OCI-LY7 (cell line): ENCODE results near the gene PRCD. TPM values are rescaled to one million over a fixed set of nuclear protein-coding genes. Genes with fewer than 3 reads are reported as not detected.
A peak's percentile ranks its signal among the peaks of the same experiment; 100 is the strongest.
"Not testable (repeated sequence)": the region's sequence is repeated elsewhere in the genome, so short reads cannot be mapped to it uniquely, and the experiment has no call there.

Source experiments
- BruUV-seq: library from RNA; stranded (reverse); fragments of 400-500 nt; replicated peaks from 2 replicates; lab custom pipeline; 2021; lab: Mats Ljungman, UMichigan
- CTCF ChIA-PET: fragments of 300-600 bp; sonication (Branson Sonifier 250); formaldehyde crosslinking; loops from one replicate; lab custom pipeline; 2022; ENCODE audit warnings: antibody characterized with exemption; ENCODE audit not compliant: unreplicated experiment; lab: Charles Lee
- POLR2A ChIA-PET: fragments of 300-600 bp; sonication (Branson Sonifier 250); formaldehyde crosslinking; loops from one replicate; lab custom pipeline; 2022; ENCODE audit warnings: antibody characterized with exemption; lab: Charles Lee
- DNase-seq: peaks from one replicate; pipeline ENCODE4 v3.0.0-alpha.2; 2015; ENCODE audit warnings: low spot score
- H2AFZ ChIP-seq: fragments of 200-600 bp; sonication (generic), shearing (Covaris generic); 2 replicates; pipeline ENCODE4 v1.6.1; 2014; ENCODE audit warnings: mild to moderate bottlenecking, antibody characterized with exemption, low read length, moderate library complexity
- H3K27ac ChIP-seq: fragments of 200-600 bp; sonication (generic); 2 replicates; pipeline ENCODE4 v1.5.1; 2014; ENCODE audit warnings: mixed run types, low read depth, mild to moderate bottlenecking, moderate library complexity, low read length, inconsistent platforms; ENCODE audit not compliant: poor library complexity, severe bottlenecking
- H3K36me3 ChIP-seq: fragments of 200-600 bp; sonication (generic); 2 replicates; pipeline ENCODE4 v1.6.1; 2014; ENCODE audit warnings: mild to moderate bottlenecking, antibody characterized with exemption, low read length, moderate library complexity, mixed read lengths; ENCODE audit not compliant: insufficient read depth
- H3K4me1 ChIP-seq: fragments of 200-600 bp; sonication (generic); 2 replicates; pipeline ENCODE4 v1.5.1; 2014; ENCODE audit warnings: mild to moderate bottlenecking, low read length; ENCODE audit not compliant: insufficient read depth, poor library complexity, severe bottlenecking
- H3K4me2 ChIP-seq: fragments of 200-600 bp; sonication (generic); 2 replicates; pipeline ENCODE4 v1.6.1; 2014; ENCODE audit warnings: mild to moderate bottlenecking, low read length
- H3K4me3 ChIP-seq: fragments of 200-600 bp; sonication (generic); 2 replicates; pipeline ENCODE4 v1.5.1; 2014; ENCODE audit warnings: mild to moderate bottlenecking, low read depth, low read length; ENCODE audit not compliant: poor library complexity, severe bottlenecking
- H3K79me2 ChIP-seq: fragments of 200-600 bp; sonication (generic); 2 replicates; pipeline ENCODE4 v1.6.1; 2016; ENCODE audit warnings: low read depth, mild to moderate bottlenecking, low read length, moderate library complexity, mixed read lengths; ENCODE audit not compliant: insufficient read depth
- H3K9me2 ChIP-seq: fragments of 200-600 bp; sonication (generic); 2 replicates; pipeline ENCODE4 v1.6.1; 2016; ENCODE audit warnings: mild to moderate bottlenecking, low read length, mixed read lengths; ENCODE audit not compliant: insufficient read depth
- H3K9me3 ChIP-seq: fragments of 200-600 bp; sonication (generic); 2 replicates; pipeline ENCODE4 v1.6.1; 2014; ENCODE audit warnings: mild to moderate bottlenecking, mixed run types, low read length, mixed read lengths
- H4K20me1 ChIP-seq: fragments of 200-600 bp; sonication (generic); 2 replicates; pipeline ENCODE4 v1.6.1; 2014; ENCODE audit warnings: mild to moderate bottlenecking, antibody characterized with exemption, low read length, moderate library complexity, mixed read lengths; ENCODE audit not compliant: insufficient read depth
- EZH2phosphoT487 ChIP-seq: fragments of 200-600 bp; sonication (generic); IDR thresholded peaks from 2 replicates; pipeline ENCODE4 v1.6.1; 2018; ENCODE audit warnings: low read depth, borderline replicate concordance, mild to moderate bottlenecking, mixed run types, antibody characterized with exemption, low read length, moderate library complexity, mixed read lengths
- intact Hi-C: fragments of 100-400 bp; cut with micrococcal nuclease; formaldehyde crosslinking; loops from one replicate; pipeline ENCODE4 v1.10.0; 2022; ENCODE audit not compliant: unreplicated experiment
- total RNA-seq, 2 experiments: library from RNA; depleted of rRNA in 1 of 2; stranded (reverse); fragments of >200 nt in 1 of 2; shearing (Covaris generic) in 1 of 2; gene quantifications; 2 replicates each; pipeline ENCODE4 v1.2.3, GENCODE V29; 2014 to 2022
- TF ChIP-seq, protein P1 (sequence below): fragments of 200-600 bp; sonication (generic); conservative IDR thresholded peaks from 2 replicates; pipeline ENCODE4 v1.5.1; 2014; ENCODE audit warnings: mild to moderate bottlenecking, antibody characterized with exemption, low read length, moderate library complexity, mixed read lengths

Gene PRCD
- total RNA-seq, 2 experiments from 2014 or later, result 5.7 to 15.9 TPM

DNA sequence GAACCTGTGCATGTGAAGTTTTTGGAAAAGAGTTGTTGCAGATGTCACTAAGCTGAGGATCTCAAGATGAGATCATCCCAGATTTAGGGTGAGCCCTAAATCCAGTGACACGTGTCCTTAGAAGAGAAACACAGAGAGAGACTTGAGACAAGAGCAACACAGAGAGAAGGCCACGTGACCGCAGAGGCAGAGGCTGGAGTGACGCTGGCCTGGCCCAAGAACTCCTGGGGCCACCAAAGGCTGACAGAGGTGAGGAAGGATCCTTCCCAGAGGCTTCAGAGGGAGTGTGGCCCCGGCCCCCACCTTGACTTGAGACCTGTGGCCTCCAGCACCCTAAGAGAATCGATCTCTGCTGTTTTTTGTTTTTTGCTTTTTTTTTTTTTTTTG lies 26.5 kb upstream of the PRCD start:
- Histone ChIP-seq H3K36me3 (no peaks in the 10 kb centered on the region), H4K20me1 (no peaks in the 10 kb centered on the region), H3K4me2 (no peak overlapping the region), H3K4me3 (no peak overlapping the region), H2AFZ (no peak overlapping the region), H3K27ac (no peak overlapping the region), H3K9me2 (no peaks in the 10 kb centered on the region), H3K79me2 (no peaks in the 10 kb centered on the region), H3K9me3 (no peaks in the 10 kb centered on the region), H3K4me1 (peaks cover 10% of the 10 kb centered on the region)
- ChIA-PET POLR2A (interaction anchor here (2.0 kb wide), 1 partner anchor 15 kb away, joined by 6 read pairs; no protein-coding TSS in a partner anchor), CTCF (interaction anchor here (0.5 kb wide), 1 partner anchor 10 kb away, joined by 3 read pairs; no protein-coding TSS in a partner anchor)
- intact Hi-C loops, result no loop called here
- no peak for DNase-seq
- BruUV-seq, result no TSS peak
- no peak for TF ChIP-seq EZH2phosphoT487
- TF ChIP-seq, protein P1, sequence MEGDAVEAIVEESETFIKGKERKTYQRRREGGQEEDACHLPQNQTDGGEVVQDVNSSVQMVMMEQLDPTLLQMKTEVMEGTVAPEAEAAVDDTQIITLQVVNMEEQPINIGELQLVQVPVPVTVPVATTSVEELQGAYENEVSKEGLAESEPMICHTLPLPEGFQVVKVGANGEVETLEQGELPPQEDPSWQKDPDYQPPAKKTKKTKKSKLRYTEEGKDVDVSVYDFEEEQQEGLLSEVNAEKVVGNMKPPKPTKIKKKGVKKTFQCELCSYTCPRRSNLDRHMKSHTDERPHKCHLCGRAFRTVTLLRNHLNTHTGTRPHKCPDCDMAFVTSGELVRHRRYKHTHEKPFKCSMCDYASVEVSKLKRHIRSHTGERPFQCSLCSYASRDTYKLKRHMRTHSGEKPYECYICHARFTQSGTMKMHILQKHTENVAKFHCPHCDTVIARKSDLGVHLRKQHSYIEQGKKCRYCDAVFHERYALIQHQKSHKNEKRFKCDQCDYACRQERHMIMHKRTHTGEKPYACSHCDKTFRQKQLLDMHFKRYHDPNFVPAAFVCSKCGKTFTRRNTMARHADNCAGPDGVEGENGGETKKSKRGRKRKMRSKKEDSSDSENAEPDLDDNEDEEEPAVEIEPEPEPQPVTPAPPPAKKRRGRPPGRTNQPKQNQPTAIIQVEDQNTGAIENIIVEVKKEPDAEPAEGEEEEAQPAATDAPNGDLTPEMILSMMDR, result no peak

DNA sequence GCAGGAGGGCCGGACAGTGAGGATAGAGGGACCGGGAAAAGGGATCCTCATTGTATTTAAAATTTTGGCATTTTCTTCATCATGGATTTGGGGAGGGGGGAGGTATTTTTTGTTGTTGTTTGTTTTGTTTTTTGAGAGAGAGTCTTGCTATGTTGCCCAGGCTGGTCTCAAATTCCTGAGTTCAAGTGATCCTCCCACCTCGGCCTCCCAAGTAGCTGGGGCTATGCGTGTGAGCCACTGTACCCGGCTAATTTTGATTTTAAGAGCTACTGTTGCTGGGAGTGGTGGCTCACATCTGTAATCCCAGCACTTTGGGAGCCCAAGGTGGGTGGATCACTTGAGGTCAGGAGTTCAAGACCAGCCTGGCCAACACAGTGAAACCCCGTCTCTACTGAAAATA lies 25.5 kb upstream of the PRCD start:
- H3K79me2 ChIP-seq, H3K9me3 ChIP-seq, H3K4me1 ChIP-seq, H3K36me3 ChIP-seq, DNase-seq, H3K27ac ChIP-seq, CTCF ChIA-PET, H4K20me1 ChIP-seq, H3K4me3 ChIP-seq, H2AFZ ChIP-seq, BruUV-seq, intact Hi-C loops, H3K4me2 ChIP-seq, H3K9me2 ChIP-seq: not testable (repeated sequence)
- POLR2A ChIA-PET, result interaction anchor here (0.7 to 1.0 kb wide), 2 partner anchors 8 to 14 kb away, joined by 3 to 4 read pairs; no protein-coding TSS in a partner anchor

DNA sequence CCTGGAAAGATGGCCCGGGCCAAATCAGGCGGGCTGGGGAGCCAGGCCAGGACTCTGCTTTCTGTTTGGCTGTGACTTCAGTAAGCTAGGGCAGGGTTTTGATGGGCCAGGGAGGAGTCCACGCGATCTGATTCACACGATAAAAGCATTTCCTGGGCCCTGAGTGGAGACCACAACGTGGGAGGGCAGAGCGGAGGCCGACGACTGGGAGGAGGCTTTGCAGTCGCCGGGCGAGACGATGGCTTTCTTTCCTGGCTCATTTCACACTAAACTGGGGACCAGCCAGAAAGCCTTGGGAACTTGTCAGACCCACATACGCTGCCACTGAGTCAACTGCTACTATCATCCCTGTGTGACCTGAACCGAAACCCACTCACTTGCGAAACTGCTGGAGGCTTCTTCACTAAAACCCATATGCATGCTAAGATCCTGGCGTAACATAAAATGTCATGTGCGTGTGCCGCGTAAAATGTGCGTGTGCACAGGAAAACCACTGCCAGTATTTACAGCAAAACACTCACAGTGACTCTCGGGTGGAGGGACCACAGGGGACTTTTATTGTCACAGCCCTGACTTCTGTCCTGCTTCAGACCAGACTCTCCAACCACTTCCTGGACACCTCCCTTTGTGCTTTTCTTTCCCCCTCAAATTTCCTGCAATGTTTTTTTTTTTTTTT lies 24.4 kb upstream of the PRCD start:
- no TSS peak for BruUV-seq

More for the DNA sequence above, 24.4 kb upstream of the PRCD start:
- Histone ChIP-seq H3K79me2 (no peaks in the 10 kb centered on the region), H3K4me1 (peaks cover 10% of the 10 kb centered on the region), H3K36me3 (no peaks in the 10 kb centered on the region), H3K9me3 (no peaks in the 10 kb centered on the region), H3K9me2 (no peaks in the 10 kb centered on the region), H3K4me2 (peak overlapping the region; percentile 45), H4K20me1 (no peaks in the 10 kb centered on the region), H3K4me3 (no peak overlapping the region), H3K27ac (no peak overlapping the region), H2AFZ (peak overlapping the region; percentile 86)
- POLR2A ChIA-PET, result interaction anchor here (0.7 to 1.0 kb wide), 2 partner anchors 7 to 31 kb away, joined by 3 read pairs; no protein-coding TSS in a partner anchor
- TF ChIP-seq, protein P1, result no peak
- no peak for TF ChIP-seq EZH2phosphoT487
- CTCF ChIA-PET, result no interaction called here
- intact Hi-C loops, result no loop called here
- no peak for DNase-seq
